Bronchial epithelial cell (primary cell): ENCODE results near the gene BRD3OS. TPM values are rescaled to one million over a fixed set of nuclear protein-coding genes. Genes with fewer than 3 reads are reported as not detected.

Source experiments
- DNase-seq: peaks from one replicate; pipeline ENCODE4 v3.0.0-alpha.2; 2010; ENCODE audit warnings: low read depth
- FAIRE-seq: peaks from 2 replicates; lab custom pipeline; 2011; peaks lifted over from hg19 to GRCh38; lab: Jason Lieb, UNC
- H3K27me3 ChIP-seq: 2 replicates; pipeline ENCODE4 v1.5.1; 2011; ENCODE audit warnings: low read length; ENCODE audit not compliant: control insufficient read depth, insufficient read depth
- H3K36me3 ChIP-seq: 2 replicates; pipeline ENCODE4 v1.5.1; 2011; ENCODE audit warnings: low read length; ENCODE audit not compliant: control insufficient read depth, insufficient read depth
- H3K4me3 ChIP-seq: 2 replicates; pipeline ENCODE4 v1.5.1; 2011; ENCODE audit warnings: mild to moderate bottlenecking, low read depth, low read length, control low read depth
- CTCF ChIP-seq: IDR thresholded peaks from 2 replicates; pipeline ENCODE4 v1.5.1; 2011; ENCODE audit warnings: mild to moderate bottlenecking, moderate library complexity, low read length, control low read depth, inconsistent platforms; ENCODE audit not compliant: insufficient read depth, severe bottlenecking
- total RNA-seq: library from RNA; depleted of rRNA; stranded (reverse); fragments of >200 nt; gene quantifications from 2 replicates; pipeline ENCODE4 v1.2.1, GENCODE V29; 2014

The BRD3OS gene
- total RNA-seq, 1 donor from 2014 or later: 5.8 TPM

- DNase-seq (no peak), FAIRE-seq (peak; percentile 7)
- no peak overlapping the region for H3K4me3 ChIP-seq
- H3K36me3 ChIP-seq: peaks cover 23% of the 10 kb centered on the region
- TF ChIP-seq CTCF: no peak
- no peaks in the 10 kb centered on the region for H3K27me3 ChIP-seq
Measured at GRCh38 chr9:134033516-134034214, 8.4 kb downstream of the BRD3OS start.

GRCh38 chr9:134034215-134035040 is 9.1 kb downstream of the BRD3OS start:
- Histone ChIP-seq H3K27me3 (no peaks in the 10 kb centered on the region), H3K4me3 (no peak overlapping the region), H3K36me3 (peaks cover 23% of the 10 kb centered on the region)
- no peak for TF ChIP-seq CTCF
- DNase-seq (no peak), FAIRE-seq (no peak)

GRCh38 chr9:134035041-134036039 is 10.1 kb downstream of the BRD3OS start:
- FAIRE-seq (no peak), DNase-seq (no peak)
- no peak overlapping the region for H3K4me3 ChIP-seq
- no peak for TF ChIP-seq CTCF
- peaks cover 29% of the 10 kb centered on the region for H3K36me3 ChIP-seq
- no peaks in the 10 kb centered on the region for H3K27me3 ChIP-seq

GRCh38 chr9:134036130-134036529 is 10.8 kb downstream of the BRD3OS start:
- TF ChIP-seq CTCF: no peak
- FAIRE-seq (no peak), DNase-seq (no peak)
- Histone ChIP-seq H3K4me3 (no peak overlapping the region), H3K27me3 (no peaks in the 10 kb centered on the region), H3K36me3 (peaks cover 33% of the 10 kb centered on the region)

- no peak for DNase-seq
- no peaks in the 10 kb centered on the region for H3K27me3 ChIP-seq
- FAIRE-seq: no peak
- H3K36me3 ChIP-seq: peaks cover 34% of the 10 kb centered on the region
- no peak overlapping the region for H3K4me3 ChIP-seq
- TF ChIP-seq CTCF: no peak
Measured at GRCh38 chr9:134037641-134038040, 12.4 kb downstream of the BRD3OS start.
